ENCODE measurements around the gene PHB1. TPM values are rescaled to one million over a fixed set of nuclear protein-coding genes. Genes with fewer than 3 reads are reported as not detected.
"Not testable (repeated sequence)": the region's sequence is repeated elsewhere in the genome, so short reads cannot be mapped to it uniquely, and the experiment has no call there.

The PHB1 gene
- total RNA-seq, 1 donor from 2014 or later = 189 TPM

- intact Hi-C loops (cut with micrococcal nuclease) = no loop called here
These were observed 8.1 kb downstream of the PHB1 start for GRCh38 chr17:49406421-49407061.

GRCh38 chr17:49404906-49405305, 9.8 kb downstream of the PHB1 start:
- intact Hi-C loops (cut with micrococcal nuclease) = no loop called here

- intact Hi-C loops (cut with micrococcal nuclease) = no loop called here
These were observed 10.3 kb downstream of the PHB1 start for GRCh38 chr17:49404361-49404760.

GRCh38 chr17:49403514-49404289, 11.0 kb downstream of the PHB1 start:
- intact Hi-C loops (cut with micrococcal nuclease) = no loop called here

- intact Hi-C loops (cut with micrococcal nuclease) = no loop called here
These were observed 12.0 kb downstream of the PHB1 start for GRCh38 chr17:49402706-49403105.

GRCh38 chr17:49401971-49402611, 12.6 kb downstream of the PHB1 start:
- intact Hi-C loops (cut with micrococcal nuclease) = no loop called here

- intact Hi-C loops (cut with micrococcal nuclease) = loop anchor here (5.0 kb wide), 1 partner anchor 38 kb away; the partner anchor contains the start of gene ZNF652
These were observed 14.7 kb downstream of the PHB1 start for GRCh38 chr17:49399995-49400394.

GRCh38 chr17:49397586-49397985, 17.1 kb downstream of the PHB1 start:
- intact Hi-C loops (cut with micrococcal nuclease) = loop anchor here (5.0 kb wide), 1 partner anchor 35 kb away; the partner anchor contains the start of gene ZNF652

- intact Hi-C loops (cut with micrococcal nuclease) = no loop called here
These were observed 21.0 kb downstream of the PHB1 start for GRCh38 chr17:49393491-49394255.

GRCh38 chr17:49390548-49391324, 23.9 kb downstream of the PHB1 start:
- intact Hi-C loops (cut with micrococcal nuclease) = no loop called here

GRCh38 chr17:49389514-49390347, 25.0 kb downstream of the PHB1 start:
- intact Hi-C loops (cut with micrococcal nuclease) = not testable (repeated sequence)

- intact Hi-C loops (cut with micrococcal nuclease) = no loop called here
These were observed 25.8 kb downstream of the PHB1 start for GRCh38 chr17:49388692-49389513.

- intact Hi-C loops (cut with micrococcal nuclease) = no loop called here
These were observed 26.4 kb downstream of the PHB1 start for GRCh38 chr17:49388290-49388640.

GRCh38 chr17:49387498-49388289, 27.0 kb downstream of the PHB1 start:
- intact Hi-C loops (cut with micrococcal nuclease) = no loop called here

- intact Hi-C loops (cut with micrococcal nuclease) = no loop called here
These were observed 28.3 kb downstream of the PHB1 start for GRCh38 chr17:49386373-49386772.

GRCh38 chr17:49384951-49385350, 29.7 kb downstream of the PHB1 start:
- intact Hi-C loops (cut with micrococcal nuclease) = no loop called here

- intact Hi-C loops (cut with micrococcal nuclease) = no loop called here
These were observed 31.6 kb downstream of the PHB1 start for GRCh38 chr17:49383060-49383459.

- intact Hi-C loops (cut with micrococcal nuclease) = no loop called here
These were observed 32.1 kb downstream of the PHB1 start for GRCh38 chr17:49382556-49382955.
